ENCODE data around the gene PRAC2. TPM values are rescaled to one million over a fixed set of nuclear protein-coding genes. Genes with fewer than 3 reads are reported as not detected.

Gene PRAC2
- total RNA-seq = not detected
- 0.07 TPM for polyA plus RNA-seq
- long read RNA-seq, donor 1 = 0 reads
- long read RNA-seq, donor 2 = 0 reads
- long read RNA-seq, donor 3 = 0 reads
- long read RNA-seq, donor 4 = 0 reads
- long read RNA-seq, donor 5 = 0 reads
- long read RNA-seq, donor 6 = 0 reads
- long read RNA-seq, donor 7 = 0 reads
- long read RNA-seq, donor 8 = 0 reads
- long read RNA-seq, donor 9 = 0 reads
- long read RNA-seq, donor 10 = 0 reads

- Histone ChIP-seq H3K4me1 (ENCODE audit: control insufficient read depth in 2 of 2, insufficient read depth in 2 of 2, low read length in 2 of 2) (peaks cover 0 to 26% of the 10 kb centered on the region in 2 donors), H3K36me3 (ENCODE audit: control insufficient read depth in 2 of 2, insufficient read depth in 2 of 2, low read length in 1 of 2) (no peaks in the 10 kb centered on the region), H3K4me3 (ENCODE audit: low read length in 2 of 2) (no peak within 1 kb of the TSS), H3K27ac (ENCODE audit: low read depth in 1 of 2, low read length in 1 of 2) (no peak within 1 kb of the TSS), H3K27me3 (ENCODE audit: control insufficient read depth in 2 of 2, insufficient read depth in 1 of 2, low read length in 1 of 2) (peaks cover 92 to 100% of the 10 kb centered on the region in 2 donors), H3K9me3 (ENCODE audit: control insufficient read depth in 2 of 2, insufficient read depth in 1 of 2, low read length in 1 of 2) (peaks cover 1 to 19% of the 10 kb centered on the region in 2 donors)
- 4% methylated on average over 21 of the region's 21 CpGs for WGBS
- DNase-seq (ENCODE audit: low read depth in 6 of 9, low spot score in 9 of 9) = no peak
Observed at GRCh38 chr17:48722915-48723422, at the start of gene PRAC2. Gene PRAC2 (plus strand): TSS chr17:48723185. CDS start chr17:48724411, 1,226 bp downstream.

GRCh38 chr17:48676963-48677558, 45.9 kb upstream of the PRAC2 start:
- no peaks in the 10 kb centered on the region for H3K36me3 ChIP-seq (ENCODE audit: control insufficient read depth in 2 of 2, insufficient read depth in 2 of 2, low read length in 1 of 2)
- DNase-seq (ENCODE audit: low read depth in 6 of 9, low spot score in 9 of 9) = no peak
- H3K27me3 ChIP-seq (ENCODE audit: control insufficient read depth in 2 of 2, insufficient read depth in 1 of 2, low read length in 1 of 2) = peaks cover 6 to 71% of the 10 kb centered on the region in 2 donors
- H3K9me3 ChIP-seq (ENCODE audit: control insufficient read depth in 2 of 2, insufficient read depth in 1 of 2, low read length in 1 of 2) = peaks cover 0 to 5% of the 10 kb centered on the region in 2 donors
- H3K27ac ChIP-seq (ENCODE audit: low read depth in 1 of 2, low read length in 1 of 2) = no peak overlapping the region
- no peaks in the 10 kb centered on the region for H3K4me1 ChIP-seq (ENCODE audit: control insufficient read depth in 2 of 2, insufficient read depth in 2 of 2, low read length in 2 of 2)
- WGBS = 89% methylated on average over 6 of the region's 6 CpGs
- H3K4me3 ChIP-seq (ENCODE audit: low read length in 2 of 2) = no peak overlapping the region

- peaks cover 6 to 72% of the 10 kb centered on the region in 2 donors for H3K27me3 ChIP-seq (ENCODE audit: control insufficient read depth in 2 of 2, insufficient read depth in 1 of 2, low read length in 1 of 2)
- peaks cover 0 to 5% of the 10 kb centered on the region in 2 donors for H3K9me3 ChIP-seq (ENCODE audit: control insufficient read depth in 2 of 2, insufficient read depth in 1 of 2, low read length in 1 of 2)
- H3K4me3 ChIP-seq (ENCODE audit: low read length in 2 of 2) = no peak overlapping the region
- no peak overlapping the region for H3K27ac ChIP-seq (ENCODE audit: low read depth in 1 of 2, low read length in 1 of 2)
- no peaks in the 10 kb centered on the region for H3K4me1 ChIP-seq (ENCODE audit: control insufficient read depth in 2 of 2, insufficient read depth in 2 of 2, low read length in 2 of 2)
- no peaks in the 10 kb centered on the region for H3K36me3 ChIP-seq (ENCODE audit: control insufficient read depth in 2 of 2, insufficient read depth in 2 of 2, low read length in 1 of 2)
- DNase-seq (ENCODE audit: low read depth in 6 of 9, low spot score in 9 of 9) = peak in 7 of 9 donors; percentile 16 to 62 (median 38)
- WGBS = 10% methylated on average over 41 of the region's 41 CpGs
Observed at GRCh38 chr17:48678141-48678971, 44.6 kb upstream of the PRAC2 start.

GRCh38 chr17:48679385-48680096, 43.4 kb upstream of the PRAC2 start:
- Histone ChIP-seq H3K9me3 (ENCODE audit: control insufficient read depth in 2 of 2, insufficient read depth in 1 of 2, low read length in 1 of 2) (peaks cover 0 to 5% of the 10 kb centered on the region in 2 donors), H3K4me3 (ENCODE audit: low read length in 2 of 2) (no peak overlapping the region), H3K36me3 (ENCODE audit: control insufficient read depth in 2 of 2, insufficient read depth in 2 of 2, low read length in 1 of 2) (no peaks in the 10 kb centered on the region), H3K4me1 (ENCODE audit: control insufficient read depth in 2 of 2, insufficient read depth in 2 of 2, low read length in 2 of 2) (no peaks in the 10 kb centered on the region), H3K27me3 (ENCODE audit: control insufficient read depth in 2 of 2, insufficient read depth in 1 of 2, low read length in 1 of 2) (peaks cover 6 to 73% of the 10 kb centered on the region in 2 donors), H3K27ac (ENCODE audit: low read depth in 1 of 2, low read length in 1 of 2) (no peak overlapping the region)
- DNase-seq (ENCODE audit: low read depth in 6 of 9, low spot score in 9 of 9) = no peak
- 92% methylated on average over 5 of the region's 5 CpGs for WGBS

GRCh38 chr17:48681609-48682008, 41.4 kb upstream of the PRAC2 start:
- H3K4me3 ChIP-seq (ENCODE audit: low read length in 2 of 2) = no peak overlapping the region
- H3K36me3 ChIP-seq (ENCODE audit: control insufficient read depth in 2 of 2, insufficient read depth in 2 of 2, low read length in 1 of 2) = no peaks in the 10 kb centered on the region
- H3K27me3 ChIP-seq (ENCODE audit: control insufficient read depth in 2 of 2, insufficient read depth in 1 of 2, low read length in 1 of 2) = peaks cover 6 to 69% of the 10 kb centered on the region in 2 donors
- H3K27ac ChIP-seq (ENCODE audit: low read depth in 1 of 2, low read length in 1 of 2) = no peak overlapping the region
- H3K4me1 ChIP-seq (ENCODE audit: control insufficient read depth in 2 of 2, insufficient read depth in 2 of 2, low read length in 2 of 2) = no peaks in the 10 kb centered on the region
- WGBS = 99% methylated on average over 1 of the region's 1 CpG
- no peak for DNase-seq (ENCODE audit: low read depth in 6 of 9, low spot score in 9 of 9)
- peaks cover 0 to 5% of the 10 kb centered on the region in 2 donors for H3K9me3 ChIP-seq (ENCODE audit: control insufficient read depth in 2 of 2, insufficient read depth in 1 of 2, low read length in 1 of 2)

- H3K27ac ChIP-seq (ENCODE audit: low read depth in 1 of 2, low read length in 1 of 2) = no peak overlapping the region
- H3K4me1 ChIP-seq (ENCODE audit: control insufficient read depth in 2 of 2, insufficient read depth in 2 of 2, low read length in 2 of 2) = no peaks in the 10 kb centered on the region
- WGBS = 88% methylated on average over 5 of the region's 5 CpGs
- DNase-seq (ENCODE audit: low read depth in 6 of 9, low spot score in 9 of 9) = no peak
- H3K4me3 ChIP-seq (ENCODE audit: low read length in 2 of 2) = no peak overlapping the region
- H3K36me3 ChIP-seq (ENCODE audit: control insufficient read depth in 2 of 2, insufficient read depth in 2 of 2, low read length in 1 of 2) = no peaks in the 10 kb centered on the region
- peaks cover 4 to 30% of the 10 kb centered on the region in 2 donors for H3K27me3 ChIP-seq (ENCODE audit: control insufficient read depth in 2 of 2, insufficient read depth in 1 of 2, low read length in 1 of 2)
- H3K9me3 ChIP-seq (ENCODE audit: control insufficient read depth in 2 of 2, insufficient read depth in 1 of 2, low read length in 1 of 2) = no peaks in the 10 kb centered on the region
Observed at GRCh38 chr17:48690655-48691054, 32.3 kb upstream of the PRAC2 start.

- no peaks in the 10 kb centered on the region for H3K9me3 ChIP-seq (ENCODE audit: control insufficient read depth in 2 of 2, insufficient read depth in 1 of 2, low read length in 1 of 2)
- H3K4me3 ChIP-seq (ENCODE audit: low read length in 2 of 2) = no peak overlapping the region
- no peaks in the 10 kb centered on the region for H3K4me1 ChIP-seq (ENCODE audit: control insufficient read depth in 2 of 2, insufficient read depth in 2 of 2, low read length in 2 of 2)
- 93% methylated on average over 1 of the region's 1 CpG for WGBS
- no peak for DNase-seq (ENCODE audit: low read depth in 6 of 9, low spot score in 9 of 9)
- peaks cover 4 to 30% of the 10 kb centered on the region in 2 donors for H3K27me3 ChIP-seq (ENCODE audit: control insufficient read depth in 2 of 2, insufficient read depth in 1 of 2, low read length in 1 of 2)
- no peaks in the 10 kb centered on the region for H3K36me3 ChIP-seq (ENCODE audit: control insufficient read depth in 2 of 2, insufficient read depth in 2 of 2, low read length in 1 of 2)
- H3K27ac ChIP-seq (ENCODE audit: low read depth in 1 of 2, low read length in 1 of 2) = no peak overlapping the region
Observed at GRCh38 chr17:48692049-48692448, 30.9 kb upstream of the PRAC2 start.

GRCh38 chr17:48693178-48693577, 29.8 kb upstream of the PRAC2 start:
- 59% methylated on average over 1 of the region's 1 CpG for WGBS
- Histone ChIP-seq H3K4me3 (ENCODE audit: low read length in 2 of 2) (no peak overlapping the region), H3K27ac (ENCODE audit: low read depth in 1 of 2, low read length in 1 of 2) (no peak overlapping the region), H3K9me3 (ENCODE audit: control insufficient read depth in 2 of 2, insufficient read depth in 1 of 2, low read length in 1 of 2) (no peaks in the 10 kb centered on the region), H3K4me1 (ENCODE audit: control insufficient read depth in 2 of 2, insufficient read depth in 2 of 2, low read length in 2 of 2) (no peaks in the 10 kb centered on the region), H3K27me3 (ENCODE audit: control insufficient read depth in 2 of 2, insufficient read depth in 1 of 2, low read length in 1 of 2) (peaks cover 4 to 29% of the 10 kb centered on the region in 2 donors), H3K36me3 (ENCODE audit: control insufficient read depth in 2 of 2, insufficient read depth in 2 of 2, low read length in 1 of 2) (no peaks in the 10 kb centered on the region)
- DNase-seq (ENCODE audit: low read depth in 6 of 9, low spot score in 9 of 9) = no peak
